K562 (cell line): Measurements from ENCODE around the gene ADM2. TPM values are rescaled to one million over a fixed set of nuclear protein-coding genes. Genes with fewer than 3 reads are reported as not detected.

Experiments
- ATAC-seq: fragments of 200-7000 bp; cut with Tn5 transposase; 3 replicates; pipeline ENCODE4 v1.9.1; 2020; ENCODE audit warnings: moderate library complexity
- BruUV-seq: library from RNA; stranded (reverse); fragments of 400-500 nt; replicated peaks from 2 replicates; lab custom pipeline; 2021; lab: Mats Ljungman, UMichigan
- CTCF ChIA-PET: fragments of 300-600 bp; formaldehyde crosslinking; extraction: SDS; loops from one replicate; lab custom pipeline; 2021; ENCODE audit warnings: low intra/inter-chr PET ratio; lab: Yijun Ruan, JAX
- POLR2A ChIA-PET: fragments of 300-600, 350-650 bp; sonication (Branson Sonifier 250); formaldehyde crosslinking; extraction: SDS; loops from one replicate; lab custom pipeline; 2021; ENCODE audit warnings: antibody characterized with exemption, inconsistent platforms; lab: Yijun Ruan, JAX
- DNase-seq, 4 experiments: peaks; one replicate each; pipeline versions ENCODE4 v3.0.0 to v3.0.0-alpha.2; 2011 to 2018; ENCODE audit warnings: low spot score in 3 of 4, mixed read lengths in 3 of 4; ENCODE audit errors: extremely low read depth in 1 of 4
- FAIRE-seq: peaks from 2 replicates; lab custom pipeline; 2011; peaks lifted over from hg19 to GRCh38; lab: Jason Lieb, UNC
- H2AFZ ChIP-seq: 2 replicates; pipeline ENCODE4 v1.6.0; 2011; ENCODE audit warnings: low read depth, low read length, control low read depth, inconsistent platforms
- H3K27ac ChIP-seq: fragments of 200-600 bp; 3 replicates; pipeline ENCODE4 v1.8.0; 2011; ENCODE audit warnings: low read depth, mild to moderate bottlenecking, control low read depth, inconsistent platforms, low read length, moderate library complexity, mixed read lengths; ENCODE audit errors: extremely low read depth
- H3K27me3 ChIP-seq, 2 experiments: fragments of 300-600 bp in 1 of 2; 2 replicates in 1 of 2; 3 replicates in 1 of 2; pipeline versions ENCODE4 v1.6.0 to v1.8.0; 2011; ENCODE audit warnings: inconsistent platforms in 2 of 2, low read length in 2 of 2, mild to moderate bottlenecking in 1 of 2, mixed read lengths in 1 of 2, moderate library complexity in 1 of 2; ENCODE audit not compliant: control insufficient read depth in 2 of 2, insufficient read depth in 2 of 2
- H3K36me3 ChIP-seq: fragments of 300-600 bp; 3 replicates; pipeline ENCODE4 v1.8.0; 2011; ENCODE audit warnings: mild to moderate bottlenecking, low read length, inconsistent platforms; ENCODE audit not compliant: control insufficient read depth, insufficient read depth
- H3K4me1 ChIP-seq, 2 experiments: fragments of 200-600 bp in 1 of 2; replicated peaks in 1 of 2; 2 replicates in 1 of 2; 3 replicates in 1 of 2; pipeline versions ENCODE4 v1.5.1 to v1.8.0; 2011; ENCODE audit warnings: inconsistent platforms in 2 of 2, low read length in 2 of 2, mild to moderate bottlenecking in 1 of 2, mixed read lengths in 1 of 2, moderate library complexity in 1 of 2; ENCODE audit not compliant: control insufficient read depth in 2 of 2, insufficient read depth in 2 of 2
- H3K4me2 ChIP-seq: 2 replicates; pipeline ENCODE4 v1.6.1; 2011; ENCODE audit warnings: low read length, control low read depth, inconsistent platforms, mixed read lengths; ENCODE audit not compliant: insufficient read depth
- H3K4me3 ChIP-seq: fragments of 200-600 bp; sonication (generic), shearing (Covaris generic); 2 replicates; pipeline ENCODE4 v1.5.1; 2016; ENCODE audit warnings: control low read depth, inconsistent platforms
- H3K79me2 ChIP-seq: fragments of 200-600 bp; 3 replicates; pipeline ENCODE4 v1.8.0; 2011; ENCODE audit warnings: low read length, inconsistent platforms; ENCODE audit not compliant: control insufficient read depth, insufficient read depth
- H3K9ac ChIP-seq, 2 experiments: 2 replicates each; pipeline versions ENCODE4 v1.6.0 to v1.6.1; 2011; ENCODE audit warnings: low read depth in 2 of 2, low read length in 2 of 2, control low read depth in 1 of 2, inconsistent platforms in 1 of 2, mild to moderate bottlenecking in 1 of 2, mixed read lengths in 1 of 2; ENCODE audit not compliant: insufficient read depth in 1 of 2
- H3K9me1 ChIP-seq: one replicate; pipeline ENCODE4 v1.6.0; 2011; ENCODE audit warnings: inconsistent platforms, mild to moderate bottlenecking, low read length, moderate library complexity; ENCODE audit not compliant: control insufficient read depth, insufficient read depth
- H3K9me3 ChIP-seq: replicated peaks from 2 replicates; pipeline ENCODE4 v1.5.1; 2011; ENCODE audit warnings: low read depth, low read length, inconsistent platforms; ENCODE audit not compliant: control insufficient read depth, insufficient read depth
- H4K20me1 ChIP-seq: replicated peaks from 2 replicates; pipeline ENCODE4 v1.6.1; 2011; ENCODE audit warnings: low read length, inconsistent platforms, mixed read lengths; ENCODE audit not compliant: control insufficient read depth, insufficient read depth
- ATF1 ChIP-seq, 2 experiments: fragments of 450-650 bp in 1 of 2; IDR thresholded peaks; 2 replicates each; pipeline ENCODE4 v1.6.1; 2016; ENCODE audit warnings: missing compliant biosample characterization in 1 of 2, missing genetic modification characterization in 1 of 2
- BRCA1 ChIP-seq, 2 experiments: fragments of 450-650 bp in 1 of 2; sonication (generic) in 1 of 2; formaldehyde crosslinking in 1 of 2; IDR thresholded peaks; 2 replicates each; pipeline versions ENCODE4 v1.5.0 to v1.6.1; 2017 to 2020; ENCODE audit warnings: mild to moderate bottlenecking in 1 of 2, missing genetic modification reagents in 1 of 2
- POLR2G ChIP-seq: fragments of 200-400 bp; formaldehyde crosslinking; IDR thresholded peaks from 2 replicates; pipeline ENCODE4 v1.6.1; 2017; ENCODE audit warnings: low read depth, mild to moderate bottlenecking, antibody characterized with exemption, low read length, moderate library complexity
- POLR2H ChIP-seq: IDR thresholded peaks from 2 replicates; pipeline ENCODE4 v1.6.1; 2016; ENCODE audit warnings: missing genetic modification characterization, low read depth, mild to moderate bottlenecking, control low read depth, missing compliant biosample characterization, moderate library complexity
- ZNF696 ChIP-seq: fragments of 250-450 bp; sonication (Bioruptor Pico); conservative IDR thresholded peaks from 2 replicates; pipeline ENCODE4 v1.4.0; 2020; ENCODE audit warnings: mild to moderate bottlenecking, moderate library complexity
- WGBS: fragments of 100-300 bp; shearing (Covaris generic); methylation state at CpG from one replicate; pipeline ENCODE4 v1.1.6; 2016; ENCODE audit warnings: low coverage, mixed read lengths; ENCODE audit not compliant: insufficient coverage; ENCODE audit errors: missing lambda C conversion rate; 5-methylcytosine and 5-hydroxymethylcytosine counted together
- in situ Hi-C: fragments of 300-500 bp; cut with MboI; formaldehyde crosslinking; loops from 4 replicates; pipeline ENCODE4 v1.15.0; 2018; ENCODE audit warnings: inconsistent platforms, mixed read lengths
- intact Hi-C: fragments of 100-400 bp; cut with micrococcal nuclease; formaldehyde crosslinking; loops from 2 replicates; pipeline ENCODE4 v1.14.2; 2022
- polyA plus RNA-seq, 8 experiments: library from polyadenylated mRNA; depleted of rRNA in 4 of 8; stranded (reverse) in 5 of 8; unstranded in 3 of 8; fragments of >200 nt; fragmentation: Nextera tagmentation in 2 of 8; fragmentation: Illumina TruSeq in 1 of 8; extraction: Ambion mirVana in 2 of 8; extraction: Trizol in 1 of 8; gene quantifications; 2 replicates each; pipeline versions ENCODE4 v1.2.1 to v1.2.3, GENCODE V29; 2011 to 2014; ENCODE audit warnings: inconsistent platforms in 1 of 8, missing spikeins in 1 of 8
- total RNA-seq, 7 experiments: library from RNA; depleted of rRNA in 6 of 7; stranded (reverse); fragments of >200 nt in 6 of 7; fragmentation: Illumina TruSeq in 2 of 7; extraction: Trizol in 2 of 7; gene quantifications; 2 replicates each; pipeline versions ENCODE4 v1.2.1 to v1.2.3, GENCODE V29; 2011 to 2021; ENCODE audit warnings: low replicate concordance in 1 of 7
- TF ChIP-seq, protein P1 (sequence below): fragments of 450-650 bp; formaldehyde crosslinking; conservative IDR thresholded peaks from 2 replicates; pipeline ENCODE4 v1.4.0; 2022; ENCODE audit warnings: mild to moderate bottlenecking, missing genetic modification characterization
- TF ChIP-seq, protein P2 (sequence below): sonication (generic); formaldehyde crosslinking; IDR thresholded peaks from 2 replicates; pipeline ENCODE4 v1.8.1; 2023; ENCODE audit warnings: mild to moderate bottlenecking, missing genetic modification reagents
- TF ChIP-seq, protein P3 (sequence below): fragments of 450-650 bp; IDR thresholded peaks from 2 replicates; pipeline ENCODE4 v1.6.1; 2017; ENCODE audit warnings: antibody characterized with exemption

ADM2 gene
- total and polyA plus RNA-seq, 9 of the 15 experiments (the other 6 are each of a cell fraction or from before 2014, with no cell fraction given): 0.11 to 5.1 (median 0.38) TPM

DNA sequence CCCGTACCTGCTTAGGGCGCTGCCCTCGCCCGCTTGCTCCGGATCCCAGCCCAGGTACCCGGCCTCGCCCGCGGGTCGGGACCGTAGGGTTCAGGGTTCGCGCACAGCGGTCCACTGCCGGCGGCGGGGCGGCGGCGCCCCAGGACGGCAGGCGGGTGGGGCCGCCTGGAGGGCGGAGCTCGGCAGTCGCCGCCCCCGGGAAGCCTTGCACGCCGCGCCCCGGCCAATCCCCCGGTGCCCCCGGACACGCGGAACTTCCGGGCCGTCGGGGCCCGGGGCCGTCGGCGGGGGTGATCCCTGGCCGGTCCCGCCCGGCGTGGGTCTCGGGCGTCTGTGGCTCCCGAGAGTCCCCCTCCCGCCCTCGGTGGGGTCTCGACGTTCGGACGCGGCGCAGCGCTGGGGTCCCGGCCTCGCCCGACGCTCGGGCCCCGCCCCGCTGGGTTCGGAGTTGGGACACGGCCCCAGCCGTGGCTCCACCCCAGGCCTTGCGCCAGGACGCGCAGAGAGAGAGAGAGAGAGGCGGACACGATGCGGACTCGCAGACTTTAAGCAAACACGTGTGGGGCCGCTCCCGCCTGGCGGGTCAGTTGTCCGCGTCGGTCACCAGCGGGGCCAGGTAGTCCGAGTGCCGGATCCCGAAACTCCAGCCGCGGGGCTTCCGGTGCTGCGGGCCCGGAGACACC, 48.7 kb downstream of the ADM2 start, which contains the start of gene TYMP:
Gene TYMP (minus strand): TSS at position 116 of the 683 bp plus-strand sequence. CDS start 303 bp downstream, outside the sequence.
- no peak within 1 kb of the TSS for H3K9ac ChIP-seq

More for the DNA sequence above, 48.7 kb downstream of the ADM2 start, which contains the start of gene TYMP:
- Histone ChIP-seq H4K20me1 (no peaks in the 10 kb centered on the region), H3K4me3 (no peak within 1 kb of the TSS), H3K27ac (no peak within 1 kb of the TSS), H2AFZ (no peak within 1 kb of the TSS), H3K4me2 (no peak within 1 kb of the TSS), H3K36me3 (no peaks in the 10 kb centered on the region), H3K27me3 (no peaks in the 10 kb centered on the region), H3K9me1 (no peaks in the 10 kb centered on the region), H3K79me2 (peaks cover 17% of the 10 kb centered on the region; the same call in 2 of the 3 replicates), H3K4me1 (peaks cover 18 to 61% of the 10 kb centered on the region in 2 experiments; a peak in 4 of 5 replicates), H3K9me3 (0 out of 2 replicates have a peak, but pooled peaks cover 2% of the 10 kb centered on the region)
- no peak for DNase-seq
- TF ChIP-seq POLR2H (tag) (no peak), BRCA1 (IDR thresholded peaks at IDR 0.05) (no peak), BRCA1 (CRISPR knock-in tag; IDR thresholded peaks at IDR 0.05) (no peak), ATF1 (CRISPR knock-in tag; IDR thresholded peaks at IDR 0.05) (no peak), ATF1 (tag; IDR thresholded peaks at IDR 0.05) (no peak), POLR2G (peak; percentile 27; the same call in 1 of the 2 replicates), ZNF696 (no peak)
- TF ChIP-seq, protein P1, sequence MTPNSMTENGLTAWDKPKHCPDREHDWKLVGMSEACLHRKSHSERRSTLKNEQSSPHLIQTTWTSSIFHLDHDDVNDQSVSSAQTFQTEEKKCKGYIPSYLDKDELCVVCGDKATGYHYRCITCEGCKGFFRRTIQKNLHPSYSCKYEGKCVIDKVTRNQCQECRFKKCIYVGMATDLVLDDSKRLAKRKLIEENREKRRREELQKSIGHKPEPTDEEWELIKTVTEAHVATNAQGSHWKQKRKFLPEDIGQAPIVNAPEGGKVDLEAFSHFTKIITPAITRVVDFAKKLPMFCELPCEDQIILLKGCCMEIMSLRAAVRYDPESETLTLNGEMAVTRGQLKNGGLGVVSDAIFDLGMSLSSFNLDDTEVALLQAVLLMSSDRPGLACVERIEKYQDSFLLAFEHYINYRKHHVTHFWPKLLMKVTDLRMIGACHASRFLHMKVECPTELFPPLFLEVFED (CRISPR knock-in tag): no peak
- TF ChIP-seq, protein P2, sequence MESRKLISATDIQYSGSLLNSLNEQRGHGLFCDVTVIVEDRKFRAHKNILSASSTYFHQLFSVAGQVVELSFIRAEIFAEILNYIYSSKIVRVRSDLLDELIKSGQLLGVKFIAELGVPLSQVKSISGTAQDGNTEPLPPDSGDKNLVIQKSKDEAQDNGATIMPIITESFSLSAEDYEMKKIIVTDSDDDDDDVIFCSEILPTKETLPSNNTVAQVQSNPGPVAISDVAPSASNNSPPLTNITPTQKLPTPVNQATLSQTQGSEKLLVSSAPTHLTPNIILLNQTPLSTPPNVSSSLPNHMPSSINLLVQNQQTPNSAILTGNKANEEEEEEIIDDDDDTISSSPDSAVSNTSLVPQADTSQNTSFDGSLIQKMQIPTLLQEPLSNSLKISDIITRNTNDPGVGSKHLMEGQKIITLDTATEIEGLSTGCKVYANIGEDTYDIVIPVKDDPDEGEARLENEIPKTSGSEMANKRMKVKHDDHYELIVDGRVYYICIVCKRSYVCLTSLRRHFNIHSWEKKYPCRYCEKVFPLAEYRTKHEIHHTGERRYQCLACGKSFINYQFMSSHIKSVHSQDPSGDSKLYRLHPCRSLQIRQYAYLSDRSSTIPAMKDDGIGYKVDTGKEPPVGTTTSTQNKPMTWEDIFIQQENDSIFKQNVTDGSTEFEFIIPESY (CRISPR knock-in tag): peak; percentile 47; the same call in 1 of the 2 replicates
- TF ChIP-seq, protein P3, sequence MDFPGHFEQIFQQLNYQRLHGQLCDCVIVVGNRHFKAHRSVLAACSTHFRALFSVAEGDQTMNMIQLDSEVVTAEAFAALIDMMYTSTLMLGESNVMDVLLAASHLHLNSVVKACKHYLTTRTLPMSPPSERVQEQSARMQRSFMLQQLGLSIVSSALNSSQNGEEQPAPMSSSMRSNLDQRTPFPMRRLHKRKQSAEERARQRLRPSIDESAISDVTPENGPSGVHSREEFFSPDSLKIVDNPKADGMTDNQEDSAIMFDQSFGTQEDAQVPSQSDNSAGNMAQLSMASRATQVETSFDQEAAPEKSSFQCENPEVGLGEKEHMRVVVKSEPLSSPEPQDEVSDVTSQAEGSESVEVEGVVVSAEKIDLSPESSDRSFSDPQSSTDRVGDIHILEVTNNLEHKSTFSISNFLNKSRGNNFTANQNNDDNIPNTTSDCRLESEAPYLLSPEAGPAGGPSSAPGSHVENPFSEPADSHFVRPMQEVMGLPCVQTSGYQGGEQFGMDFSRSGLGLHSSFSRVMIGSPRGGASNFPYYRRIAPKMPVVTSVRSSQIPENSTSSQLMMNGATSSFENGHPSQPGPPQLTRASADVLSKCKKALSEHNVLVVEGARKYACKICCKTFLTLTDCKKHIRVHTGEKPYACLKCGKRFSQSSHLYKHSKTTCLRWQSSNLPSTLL: no peak
- no TSS peak for BruUV-seq
- ChIA-PET POLR2A (no interaction called here), CTCF (no interaction called here)
- ATAC-seq: no peak
- no peak for FAIRE-seq
- intact Hi-C loops (loop anchor here (5.0 kb wide), 1 partner anchor 32 kb away; the partner anchor contains the start of gene SYCE3), in situ Hi-C loops (no loop called here)
- WGBS: 100% methylated on average over 6 of the region's 92 CpGs
